ENCODE data around the gene OSBPL10. TPM values are rescaled to one million over a fixed set of nuclear protein-coding genes. Genes with fewer than 3 reads are reported as not detected.

Gene OSBPL10
- total and polyA plus RNA-seq, 4 experiments from 2014 or later = 0.95 TPM; not detected in 3

DNA sequence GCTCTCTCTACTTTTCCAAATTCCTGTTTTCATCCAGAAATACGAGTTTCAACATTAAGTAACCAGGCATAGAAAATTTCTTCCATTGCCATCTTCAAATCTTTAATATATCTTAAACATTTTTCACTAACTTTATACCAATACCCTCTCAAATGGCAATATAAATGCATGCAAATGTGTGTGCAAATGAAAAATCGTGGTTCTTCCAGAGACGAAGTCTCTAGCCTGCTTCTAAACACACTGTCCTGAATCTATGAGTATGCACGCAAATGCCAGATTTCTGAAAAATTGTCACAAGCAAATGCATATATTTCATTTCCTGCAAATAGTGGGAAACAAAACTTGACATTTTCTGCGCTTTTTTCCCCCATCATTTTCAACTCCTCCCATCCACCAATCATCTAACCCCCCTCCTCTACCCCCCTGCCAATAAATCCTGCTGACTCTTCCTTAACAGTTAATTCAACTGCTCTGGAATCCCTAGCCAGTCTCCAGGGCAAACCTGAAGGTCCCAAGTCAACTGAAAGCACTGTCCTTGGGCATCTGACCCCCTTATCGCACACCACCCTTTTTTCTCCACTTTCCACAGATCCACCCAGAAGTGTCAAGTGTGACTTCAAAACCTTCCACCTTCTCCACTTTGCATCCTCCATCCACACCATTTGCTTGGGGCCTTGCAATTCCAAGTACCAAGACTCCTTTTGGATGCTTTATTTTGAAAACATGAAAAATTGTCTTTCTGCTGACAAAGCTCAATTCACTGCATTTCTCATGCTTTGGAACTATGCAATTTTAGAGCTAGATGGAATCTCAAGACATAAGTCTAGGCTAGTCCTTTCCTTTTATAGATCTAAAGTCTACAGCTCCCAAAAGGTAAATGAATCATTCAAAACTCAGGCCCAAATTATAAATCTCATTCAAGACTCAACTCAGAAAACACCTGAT, 144.7 kb downstream of the OSBPL10 start:
- Mint-ChIP-seq H3K4me3 (no peak overlapping the region), H3K4me1 (no peaks in the 10 kb centered on the region), H3K9me3 (peaks cover 0 to 4% (median 0%) of the 10 kb centered on the region in 8 donors), H3K27me3 (peaks cover 1 to 2% of the 10 kb centered on the region in 2 donors), H3K27ac (peak overlapping the region in 1 of 7 donors; percentile 59), H3K36me3 (no peaks in the 10 kb centered on the region)
- H3K36me3 ChIP-seq (ENCODE audit: insufficient read depth, low read length) = no peaks in the 10 kb centered on the region
- DNase-seq = no peak
- H3K27ac ChIP-seq (ENCODE audit: low read depth, low read length) = no peak overlapping the region
- CTCF ChIA-PET (ENCODE audit: partially characterized antibody) = no interaction called here
- H3K4me1 ChIP-seq (ENCODE audit: insufficient read depth, low read length) = no peaks in the 10 kb centered on the region
- POLR2A ChIA-PET (ENCODE audit: partially characterized antibody) = no interaction called here
- no peak overlapping the region for H3K4me3 ChIP-seq (ENCODE audit: low read length in 2 of 2)
- H3K27me3 ChIP-seq (ENCODE audit: insufficient read depth, low read length) = no peaks in the 10 kb centered on the region
- intact Hi-C loops (cut with micrococcal nuclease) = no loop called here
- no peaks in the 10 kb centered on the region for H3K9me3 ChIP-seq (ENCODE audit: control insufficient read depth in 1 of 2, low read length in 2 of 2)

- Histone ChIP-seq H3K9me3 (ENCODE audit: control insufficient read depth in 1 of 2, low read length in 2 of 2) (no peaks in the 10 kb centered on the region), H3K27me3 (ENCODE audit: insufficient read depth, low read length) (no peaks in the 10 kb centered on the region), H3K4me3 (ENCODE audit: low read length in 2 of 2) (no peak overlapping the region), H3K4me1 (ENCODE audit: insufficient read depth, low read length) (no peaks in the 10 kb centered on the region), H3K27ac (ENCODE audit: low read depth, low read length) (no peak overlapping the region), H3K36me3 (ENCODE audit: insufficient read depth, low read length) (no peaks in the 10 kb centered on the region)
- no peaks in the 10 kb centered on the region for H3K36me3 Mint-ChIP-seq
- peaks cover 0 to 2% (median 0%) of the 10 kb centered on the region in 8 donors for H3K9me3 Mint-ChIP-seq
- ChIA-PET CTCF (ENCODE audit: partially characterized antibody) (no interaction called here), POLR2A (ENCODE audit: partially characterized antibody) (no interaction called here)
- peaks cover 1 to 2% of the 10 kb centered on the region in 2 donors for H3K27me3 Mint-ChIP-seq
- H3K4me1 Mint-ChIP-seq = no peaks in the 10 kb centered on the region
- DNase-seq = no peak
- intact Hi-C loops (cut with micrococcal nuclease) = no loop called here
- H3K4me3 Mint-ChIP-seq = no peak overlapping the region
- no peak overlapping the region for H3K27ac Mint-ChIP-seq
Observed at GRCh38 chr3:31833391-31834190, 147.5 kb downstream of the OSBPL10 start.

GRCh38 chr3:31832551-31832950, 148.5 kb downstream of the OSBPL10 start:
- peaks cover 0 to 2% (median 0%) of the 10 kb centered on the region in 8 donors for H3K9me3 Mint-ChIP-seq
- no peaks in the 10 kb centered on the region for H3K36me3 Mint-ChIP-seq
- H3K4me1 ChIP-seq (ENCODE audit: insufficient read depth, low read length) = no peaks in the 10 kb centered on the region
- no peak overlapping the region for H3K4me3 Mint-ChIP-seq
- H3K27me3 ChIP-seq (ENCODE audit: insufficient read depth, low read length) = no peaks in the 10 kb centered on the region
- intact Hi-C loops (cut with micrococcal nuclease) = no loop called here
- no peak overlapping the region for H3K4me3 ChIP-seq (ENCODE audit: low read length in 2 of 2)
- H3K27ac Mint-ChIP-seq = peak overlapping the region in 1 of 7 donors; percentile 4
- no peak overlapping the region for H3K27ac ChIP-seq (ENCODE audit: low read depth, low read length)
- CTCF ChIA-PET (ENCODE audit: partially characterized antibody) = interaction anchor here (0.6 to 1.7 kb wide), 2 partner anchors 9 to 84 kb away, joined by 3 to 4 read pairs; no protein-coding TSS in a partner anchor
- H3K4me1 Mint-ChIP-seq = no peaks in the 10 kb centered on the region
- H3K36me3 ChIP-seq (ENCODE audit: insufficient read depth, low read length) = no peaks in the 10 kb centered on the region
- peaks cover 1 to 2% of the 10 kb centered on the region in 2 donors for H3K27me3 Mint-ChIP-seq
- H3K9me3 ChIP-seq (ENCODE audit: control insufficient read depth in 1 of 2, low read length in 2 of 2) = no peaks in the 10 kb centered on the region
- no peak for DNase-seq
- POLR2A ChIA-PET (ENCODE audit: partially characterized antibody) = no interaction called here

DNA sequence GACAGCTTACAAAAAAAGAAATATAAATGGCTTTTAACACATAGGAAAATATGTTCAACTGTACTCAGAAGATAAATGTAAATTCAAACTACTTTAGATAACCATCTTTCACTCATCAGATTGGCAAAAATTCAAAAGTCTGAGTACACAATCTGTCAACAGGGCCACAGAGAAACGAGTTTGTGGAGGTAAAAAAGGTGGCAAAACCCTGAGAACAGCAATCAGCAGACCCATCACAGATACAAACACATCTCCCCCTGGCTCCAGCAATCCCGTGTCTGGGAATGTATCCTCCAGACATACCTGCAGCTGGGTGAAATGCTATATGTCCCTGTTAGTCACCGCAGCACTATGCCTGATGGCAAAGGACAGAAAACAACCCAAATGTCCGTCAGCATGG, 149.5 kb downstream of the OSBPL10 start:
- H3K9me3 Mint-ChIP-seq = peaks cover 0 to 2% (median 0%) of the 10 kb centered on the region in 8 donors
- H3K27ac ChIP-seq (ENCODE audit: low read depth, low read length) = no peak overlapping the region
- no peaks in the 10 kb centered on the region for H3K36me3 ChIP-seq (ENCODE audit: insufficient read depth, low read length)
- DNase-seq = no peak
- H3K4me3 ChIP-seq (ENCODE audit: low read length in 2 of 2) = no peak overlapping the region
- ChIA-PET POLR2A (ENCODE audit: partially characterized antibody) (no interaction called here), CTCF (ENCODE audit: partially characterized antibody) (interaction anchor here (1.7 kb wide), 1 partner anchor 8 kb away, joined by 3 read pairs; no protein-coding TSS in a partner anchor)
- H3K27me3 Mint-ChIP-seq = peaks cover 1 to 2% of the 10 kb centered on the region in 2 donors
- no peak overlapping the region for H3K27ac Mint-ChIP-seq
- H3K36me3 Mint-ChIP-seq = no peaks in the 10 kb centered on the region
- intact Hi-C loops (cut with micrococcal nuclease) = no loop called here
- no peaks in the 10 kb centered on the region for H3K4me1 Mint-ChIP-seq
- no peaks in the 10 kb centered on the region for H3K9me3 ChIP-seq (ENCODE audit: control insufficient read depth in 1 of 2, low read length in 2 of 2)
- no peaks in the 10 kb centered on the region for H3K4me1 ChIP-seq (ENCODE audit: insufficient read depth, low read length)
- H3K4me3 Mint-ChIP-seq = no peak overlapping the region
- no peaks in the 10 kb centered on the region for H3K27me3 ChIP-seq (ENCODE audit: insufficient read depth, low read length)

GRCh38 chr3:31829826-31830426, 151.1 kb downstream of the OSBPL10 start:
- DNase-seq = no peak
- no peaks in the 10 kb centered on the region for H3K4me1 ChIP-seq (ENCODE audit: insufficient read depth, low read length)
- no peak overlapping the region for H3K4me3 ChIP-seq (ENCODE audit: low read length in 2 of 2)
- no peaks in the 10 kb centered on the region for H3K4me1 Mint-ChIP-seq
- H3K27ac ChIP-seq (ENCODE audit: low read depth, low read length) = no peak overlapping the region
- H3K27ac Mint-ChIP-seq = no peak overlapping the region
- H3K9me3 Mint-ChIP-seq = peaks cover 0 to 2% (median 0%) of the 10 kb centered on the region in 8 donors
- H3K36me3 ChIP-seq (ENCODE audit: insufficient read depth, low read length) = no peaks in the 10 kb centered on the region
- no peaks in the 10 kb centered on the region for H3K27me3 ChIP-seq (ENCODE audit: insufficient read depth, low read length)
- H3K4me3 Mint-ChIP-seq = no peak overlapping the region
- H3K9me3 ChIP-seq (ENCODE audit: control insufficient read depth in 1 of 2, low read length in 2 of 2) = no peaks in the 10 kb centered on the region
- H3K27me3 Mint-ChIP-seq = peaks cover 3 to 5% of the 10 kb centered on the region in 2 donors
- ChIA-PET POLR2A (ENCODE audit: partially characterized antibody) (no interaction called here), CTCF (ENCODE audit: partially characterized antibody) (no interaction called here)
- no peaks in the 10 kb centered on the region for H3K36me3 Mint-ChIP-seq
- intact Hi-C loops (cut with micrococcal nuclease) = no loop called here

GRCh38 chr3:31829010-31829409, 152.1 kb downstream of the OSBPL10 start:
- intact Hi-C loops (cut with micrococcal nuclease) = no loop called here
- H3K4me3 ChIP-seq (ENCODE audit: low read length in 2 of 2) = no peak overlapping the region
- ChIA-PET POLR2A (ENCODE audit: partially characterized antibody) (no interaction called here), CTCF (ENCODE audit: partially characterized antibody) (no interaction called here)
- no peak overlapping the region for H3K27ac ChIP-seq (ENCODE audit: low read depth, low read length)
- DNase-seq = no peak
- peaks cover 5 to 7% of the 10 kb centered on the region in 2 donors for H3K27me3 Mint-ChIP-seq
- H3K9me3 Mint-ChIP-seq = peaks cover 0 to 2% (median 0%) of the 10 kb centered on the region in 8 donors
- no peak overlapping the region for H3K4me3 Mint-ChIP-seq
- peak overlapping the region in 1 of 7 donors; percentile 67 for H3K27ac Mint-ChIP-seq
- no peaks in the 10 kb centered on the region for H3K4me1 Mint-ChIP-seq
- H3K27me3 ChIP-seq (ENCODE audit: insufficient read depth, low read length) = no peaks in the 10 kb centered on the region
- H3K36me3 ChIP-seq (ENCODE audit: insufficient read depth, low read length) = no peaks in the 10 kb centered on the region
- H3K9me3 ChIP-seq (ENCODE audit: control insufficient read depth in 1 of 2, low read length in 2 of 2) = no peaks in the 10 kb centered on the region
- no peaks in the 10 kb centered on the region for H3K4me1 ChIP-seq (ENCODE audit: insufficient read depth, low read length)
- H3K36me3 Mint-ChIP-seq = no peaks in the 10 kb centered on the region

GRCh38 chr3:31828007-31828406, 153.1 kb downstream of the OSBPL10 start:
- Histone ChIP-seq H3K9me3 (ENCODE audit: control insufficient read depth in 1 of 2, low read length in 2 of 2) (no peaks in the 10 kb centered on the region), H3K4me1 (ENCODE audit: insufficient read depth, low read length) (no peaks in the 10 kb centered on the region), H3K36me3 (ENCODE audit: insufficient read depth, low read length) (no peaks in the 10 kb centered on the region), H3K4me3 (ENCODE audit: low read length in 2 of 2) (no peak overlapping the region), H3K27me3 (ENCODE audit: insufficient read depth, low read length) (no peaks in the 10 kb centered on the region), H3K27ac (ENCODE audit: low read depth, low read length) (no peak overlapping the region)
- DNase-seq = no peak
- Mint-ChIP-seq H3K36me3 (no peaks in the 10 kb centered on the region), H3K4me3 (no peak overlapping the region), H3K9me3 (no peaks in the 10 kb centered on the region), H3K4me1 (no peaks in the 10 kb centered on the region), H3K27ac (no peak overlapping the region), H3K27me3 (peaks cover 3 to 5% of the 10 kb centered on the region in 2 donors)
- ChIA-PET POLR2A (ENCODE audit: partially characterized antibody) (no interaction called here), CTCF (ENCODE audit: partially characterized antibody) (interaction anchor here (0.6 kb wide), 1 partner anchor 116 kb away, joined by 5 read pairs; no protein-coding TSS in a partner anchor)
- intact Hi-C loops (cut with micrococcal nuclease) = no loop called here
